Activated effector memory CD4-positive, alpha-beta T cell treated with anti-CD3 and anti-CD28 coated beads, Interleukin-2, amount 50 U/mL, for 16 hours (primary cell): Measurements from ENCODE around the gene CRIP2.

Source experiments
- DNase-seq: peaks from one replicate; pipeline ENCODE4 v3.0.0-alpha.2; 2020

CRIP2 gene

GRCh38 chr14:105465209-105466031, 9.2 kb upstream of the CRIP2 start:
- no peak for DNase-seq

GRCh38 chr14:105466531-105467248, 7.9 kb upstream of the CRIP2 start:
- DNase-seq = no peak

- DNase-seq = no peak
Measured at GRCh38 chr14:105467249-105467941, 7.2 kb upstream of the CRIP2 start.

DNA sequence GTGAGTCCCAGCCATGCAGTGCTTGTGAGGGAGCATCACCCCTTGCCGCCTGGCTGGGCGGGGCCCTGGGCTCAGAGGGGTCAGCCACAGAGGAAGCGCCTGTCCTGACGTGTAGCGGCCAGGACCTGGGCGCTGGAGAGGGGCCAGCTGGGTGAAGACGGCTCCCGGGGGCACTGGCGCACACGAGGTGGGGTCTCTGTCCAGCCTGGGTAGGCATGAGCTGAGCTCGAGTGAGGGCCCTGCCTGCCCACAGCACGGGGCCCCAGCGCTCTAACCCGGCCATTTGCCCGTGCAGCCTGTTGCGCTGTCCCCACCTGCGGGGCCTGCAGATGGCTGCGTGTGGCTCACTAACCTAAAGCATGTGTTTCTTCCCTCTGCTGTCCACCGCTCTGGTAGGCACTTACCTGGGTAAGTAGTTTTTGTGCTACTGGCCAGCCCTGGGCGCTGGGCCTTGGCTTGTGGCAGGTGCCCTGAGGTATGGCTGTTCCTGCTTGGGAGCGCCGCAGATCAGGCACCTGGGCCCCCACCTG, 6.6 kb upstream of the CRIP2 start:
- DNase-seq = no peak

GRCh38 chr14:105468621-105469241, 5.9 kb upstream of the CRIP2 start:
- no peak for DNase-seq

DNA sequence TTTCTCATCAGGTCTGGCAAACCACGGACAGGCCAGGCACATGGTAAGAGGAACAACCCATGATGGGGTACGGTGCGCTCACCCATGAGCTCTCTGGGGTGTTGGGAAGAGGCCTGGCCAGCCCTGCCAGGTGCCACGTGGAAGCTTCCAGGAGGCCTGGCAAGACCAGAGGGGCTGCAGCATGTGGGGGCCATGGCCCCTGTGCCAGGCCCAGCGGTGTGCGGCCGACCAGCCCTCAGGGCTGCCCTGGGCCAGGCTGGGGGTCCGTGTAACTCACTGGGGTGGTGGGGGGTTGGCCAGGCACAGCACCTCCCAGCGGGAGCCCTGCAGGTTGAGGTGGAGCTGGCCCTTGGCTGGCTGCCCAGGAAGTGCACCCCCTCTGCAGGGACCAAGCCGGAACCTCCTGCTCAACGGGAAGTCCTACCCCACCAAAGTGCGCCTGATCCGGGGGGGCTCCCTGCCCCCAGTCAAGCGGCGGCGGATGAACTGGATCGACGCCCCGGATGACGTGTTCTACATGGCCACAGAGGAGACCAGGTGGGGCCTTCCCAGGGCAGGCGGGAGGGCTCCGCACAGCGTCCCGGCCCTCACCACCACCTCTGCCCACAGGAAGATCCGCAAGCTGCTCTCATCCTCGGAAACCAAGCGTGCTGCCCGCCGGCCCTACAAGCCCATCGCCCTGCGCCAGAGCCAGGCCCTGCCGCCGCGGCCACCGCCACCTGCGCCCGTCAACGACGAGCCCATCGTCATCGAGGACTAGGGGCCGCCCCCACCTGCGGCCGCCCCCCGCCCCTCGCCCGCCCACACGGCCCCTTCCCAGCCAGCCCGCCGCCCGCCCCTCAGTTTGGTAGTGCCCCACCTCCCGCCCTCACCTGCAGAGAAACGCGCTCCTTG, 4.9 kb upstream of the CRIP2 start:
- no peak for DNase-seq

GRCh38 chr14:105470350-105471296, 4.0 kb upstream of the CRIP2 start:
- no peak for DNase-seq

- DNase-seq = no peak
Measured at GRCh38 chr14:105471297-105471821, 3.3 kb upstream of the CRIP2 start.

- DNase-seq = no peak
Measured at GRCh38 chr14:105471823-105472485, 2.7 kb upstream of the CRIP2 start.

- DNase-seq = no peak
Measured at GRCh38 chr14:105472486-105472991, 2.1 kb upstream of the CRIP2 start.

- DNase-seq = no peak
Measured at GRCh38 chr14:105473033-105473676, 1.5 kb upstream of the CRIP2 start.

GRCh38 chr14:105473677-105474482, 741 bp upstream of the CRIP2 start:
- DNase-seq = peak; percentile 91

- peak; percentile 73 for DNase-seq
Measured at GRCh38 chr14:105475269-105476096, 862 bp downstream of the CRIP2 start.

DNA sequence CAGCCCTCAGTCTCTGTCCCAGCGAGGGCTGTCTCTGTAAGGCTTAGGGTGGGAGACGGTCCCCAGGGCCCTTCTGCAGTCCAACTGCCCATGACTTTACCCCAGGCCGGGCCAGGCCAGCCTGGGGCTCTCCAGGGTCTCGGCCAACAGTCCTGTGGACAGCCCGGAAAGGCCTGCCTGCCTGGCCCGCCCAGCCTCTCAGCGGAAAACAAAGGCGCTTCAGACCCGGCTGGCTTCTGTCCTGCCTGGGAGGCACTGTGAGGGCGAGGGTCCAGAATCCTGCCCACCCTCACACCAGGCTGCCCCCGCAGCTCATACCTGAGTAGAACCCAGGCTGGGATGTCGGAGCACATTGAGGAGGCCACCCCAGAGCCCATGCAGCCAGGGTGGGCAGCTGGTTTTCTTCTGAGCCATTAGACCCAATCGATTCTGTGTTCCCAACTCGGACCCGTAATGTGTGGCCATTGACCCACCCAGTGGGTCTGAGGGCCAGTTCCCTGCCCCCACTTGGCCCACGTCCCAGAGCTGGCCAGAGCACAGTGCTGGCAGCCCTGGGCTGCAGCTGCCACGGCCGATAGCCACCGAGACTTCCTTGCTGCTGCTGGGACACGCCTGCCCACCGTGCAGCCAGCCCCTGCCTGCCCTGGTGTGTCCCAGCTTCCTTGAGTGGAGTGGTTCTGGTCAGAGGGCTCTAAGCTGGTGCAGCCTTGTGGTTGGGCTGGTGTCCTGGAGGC, 1.6 kb downstream of the CRIP2 start:
- no peak for DNase-seq

DNA sequence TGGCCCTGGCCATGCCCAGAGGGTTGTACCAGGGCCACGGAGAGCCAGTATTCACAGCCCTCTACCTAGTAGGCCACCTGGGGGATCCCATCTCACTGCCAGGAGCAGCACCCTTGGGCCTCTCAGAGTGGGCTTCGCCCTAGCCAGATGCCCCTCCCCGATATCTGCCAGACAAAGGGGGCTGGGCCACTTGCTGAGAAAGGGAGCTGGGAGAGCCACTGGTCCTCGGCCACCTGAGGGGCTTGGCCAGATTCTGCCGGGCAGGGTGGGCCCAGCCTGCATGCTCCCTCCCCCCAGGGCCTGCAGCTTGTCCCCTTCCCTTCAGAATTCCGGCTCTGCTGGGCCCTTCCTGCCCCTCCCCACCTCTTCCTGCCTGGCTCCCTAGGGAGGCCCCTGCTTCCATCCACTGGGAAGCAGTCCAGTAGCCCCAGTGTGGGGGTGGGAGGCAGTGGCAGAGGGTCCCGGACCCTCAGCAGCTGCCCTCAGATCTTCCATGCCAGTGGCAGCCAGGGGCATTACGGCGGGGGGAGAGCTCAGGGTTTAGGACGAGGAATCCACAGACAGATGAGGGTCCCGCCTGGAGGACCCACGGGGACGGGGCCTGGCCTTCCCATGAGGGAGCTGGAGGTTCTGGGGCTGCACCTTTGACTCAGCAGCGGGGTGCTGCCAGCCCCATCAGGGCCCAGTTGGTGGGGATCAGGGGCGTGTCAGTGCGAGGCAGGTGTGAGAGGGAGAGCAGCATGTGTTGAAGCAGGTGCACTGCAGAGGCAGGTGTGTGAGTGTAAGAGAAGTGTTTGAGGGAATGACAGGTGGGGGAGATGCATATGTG, 2.4 kb downstream of the CRIP2 start:
- DNase-seq = peak; percentile 74
